ENCODE measurements around the gene SMLR1. TPM values are rescaled to one million over a fixed set of nuclear protein-coding genes. Genes with fewer than 3 reads are reported as not detected.

SMLR1 gene
- not detected for total RNA-seq
- long read RNA-seq: 0 reads

DNA sequence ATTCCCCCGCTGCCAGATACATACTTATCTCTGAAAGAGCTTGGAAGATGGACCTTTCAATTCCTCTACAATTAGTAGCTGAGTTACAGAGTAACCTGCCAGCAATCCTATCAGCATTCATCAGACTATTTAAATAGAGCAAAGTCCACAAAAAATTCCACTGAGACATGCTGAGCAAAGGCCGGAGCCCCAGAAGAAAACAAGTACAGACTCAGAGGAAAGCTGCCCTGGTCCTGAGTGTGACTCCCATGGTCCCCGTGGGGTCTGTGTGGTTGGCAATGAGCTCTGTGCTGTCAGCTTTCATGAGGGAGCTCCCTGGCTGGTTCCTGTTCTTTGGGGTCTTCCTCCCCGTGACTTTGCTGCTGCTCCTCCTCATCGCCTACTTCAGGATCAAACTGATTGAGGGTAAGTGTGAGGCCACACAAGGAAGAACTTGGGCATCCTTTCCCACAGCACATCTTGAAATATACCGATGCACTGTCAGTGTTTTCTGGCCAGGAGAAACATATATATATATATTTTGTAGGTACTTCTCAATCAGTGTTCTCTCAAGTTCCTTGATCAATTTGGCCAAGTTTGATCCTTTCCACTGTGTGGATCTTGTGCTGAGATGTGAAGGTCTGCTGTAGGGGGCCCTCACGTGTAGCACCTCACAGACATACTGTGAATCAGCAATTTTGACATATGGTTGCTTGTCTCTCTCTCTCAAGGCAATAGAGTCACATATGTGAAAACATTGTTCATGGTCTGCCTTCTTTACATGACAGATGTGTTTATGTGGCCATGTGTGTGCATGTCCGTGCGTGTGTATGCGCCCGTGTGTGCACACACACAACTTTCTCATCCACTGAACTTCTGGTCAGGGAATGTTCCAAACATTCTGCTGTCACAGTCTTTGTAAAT is at the start of gene SMLR1:
SMLR1 (plus strand) TSS at position 160 of the 903 bp plus-strand sequence; CDS start at position 168, 8 bp downstream.
- no peaks in the 10 kb centered on the region for H3K36me3 ChIP-seq
- DNase-seq (no peak), ATAC-seq (no peak)
- no peaks in the 10 kb centered on the region for H3K4me1 ChIP-seq
- intact Hi-C loops (cut with DNase I): no loop called here
- TF ChIP-seq, protein P1, sequence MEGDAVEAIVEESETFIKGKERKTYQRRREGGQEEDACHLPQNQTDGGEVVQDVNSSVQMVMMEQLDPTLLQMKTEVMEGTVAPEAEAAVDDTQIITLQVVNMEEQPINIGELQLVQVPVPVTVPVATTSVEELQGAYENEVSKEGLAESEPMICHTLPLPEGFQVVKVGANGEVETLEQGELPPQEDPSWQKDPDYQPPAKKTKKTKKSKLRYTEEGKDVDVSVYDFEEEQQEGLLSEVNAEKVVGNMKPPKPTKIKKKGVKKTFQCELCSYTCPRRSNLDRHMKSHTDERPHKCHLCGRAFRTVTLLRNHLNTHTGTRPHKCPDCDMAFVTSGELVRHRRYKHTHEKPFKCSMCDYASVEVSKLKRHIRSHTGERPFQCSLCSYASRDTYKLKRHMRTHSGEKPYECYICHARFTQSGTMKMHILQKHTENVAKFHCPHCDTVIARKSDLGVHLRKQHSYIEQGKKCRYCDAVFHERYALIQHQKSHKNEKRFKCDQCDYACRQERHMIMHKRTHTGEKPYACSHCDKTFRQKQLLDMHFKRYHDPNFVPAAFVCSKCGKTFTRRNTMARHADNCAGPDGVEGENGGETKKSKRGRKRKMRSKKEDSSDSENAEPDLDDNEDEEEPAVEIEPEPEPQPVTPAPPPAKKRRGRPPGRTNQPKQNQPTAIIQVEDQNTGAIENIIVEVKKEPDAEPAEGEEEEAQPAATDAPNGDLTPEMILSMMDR (IDR thresholded peaks at IDR 0.05): no peak
- H3K27me3 ChIP-seq (ENCODE audit: low read depth): no peaks in the 10 kb centered on the region
- H3K4me3 ChIP-seq: no peak within 1 kb of the TSS
- H3K9me3 ChIP-seq: no peaks in the 10 kb centered on the region
- H3K27ac ChIP-seq: no peak within 1 kb of the TSS

GRCh38 chr6:130778946-130779657 is 48.1 kb upstream of the SMLR1 start:
- ATAC-seq (peak in 1 of 2 donors; percentile 26), DNase-seq (no peak)
- Histone ChIP-seq H3K9me3 (no peaks in the 10 kb centered on the region), H3K36me3 (no peaks in the 10 kb centered on the region), H3K4me1 (peaks cover 15% of the 10 kb centered on the region), H3K27me3 (ENCODE audit: low read depth) (no peaks in the 10 kb centered on the region), H3K4me3 (no peak overlapping the region), H3K27ac (no peak overlapping the region)
- intact Hi-C loops (cut with DNase I): no loop called here
- TF ChIP-seq, protein P1 (IDR thresholded peaks at IDR 0.05): no peak

GRCh38 chr6:130779658-130780033 is 47.6 kb upstream of the SMLR1 start:
- no peaks in the 10 kb centered on the region for H3K9me3 ChIP-seq
- H3K27ac ChIP-seq: no peak overlapping the region
- no peaks in the 10 kb centered on the region for H3K36me3 ChIP-seq
- no peaks in the 10 kb centered on the region for H3K27me3 ChIP-seq (ENCODE audit: low read depth)
- TF ChIP-seq, protein P1 (IDR thresholded peaks at IDR 0.05): no peak
- ATAC-seq (no peak), DNase-seq (no peak)
- intact Hi-C loops (cut with DNase I): no loop called here
- no peak overlapping the region for H3K4me3 ChIP-seq
- peaks cover 15% of the 10 kb centered on the region for H3K4me1 ChIP-seq

GRCh38 chr6:130780122-130780521 is 47.1 kb upstream of the SMLR1 start:
- H3K9me3 ChIP-seq: no peaks in the 10 kb centered on the region
- no peak overlapping the region for H3K4me3 ChIP-seq
- peaks cover 15% of the 10 kb centered on the region for H3K4me1 ChIP-seq
- ATAC-seq (no peak), DNase-seq (no peak)
- intact Hi-C loops (cut with DNase I): no loop called here
- TF ChIP-seq, protein P1 (IDR thresholded peaks at IDR 0.05): no peak
- H3K27me3 ChIP-seq (ENCODE audit: low read depth): no peaks in the 10 kb centered on the region
- H3K27ac ChIP-seq: no peak overlapping the region
- H3K36me3 ChIP-seq: no peaks in the 10 kb centered on the region

DNA sequence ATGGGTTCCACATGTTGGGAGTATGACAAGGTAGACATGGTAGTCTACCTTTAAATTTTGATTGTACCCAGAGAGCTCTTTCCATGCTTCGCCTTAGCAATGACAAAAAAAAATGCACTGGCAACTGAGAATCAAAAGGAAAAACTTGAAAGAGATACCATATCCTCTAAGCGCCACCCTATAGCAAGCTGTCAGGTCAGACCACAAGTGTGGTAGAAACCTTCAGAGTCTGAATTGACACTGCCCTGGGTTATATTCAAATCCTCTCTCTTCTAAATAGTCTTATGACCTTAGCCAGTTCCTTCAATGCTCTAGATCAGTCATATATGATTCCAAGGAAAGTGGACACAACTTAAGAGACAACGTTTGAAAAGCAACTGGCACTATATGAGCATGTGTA is 45.6 kb upstream of the SMLR1 start:
- ATAC-seq (peak in 1 of 2 donors; percentile 19), DNase-seq (no peak)
- intact Hi-C loops (cut with DNase I): no loop called here
- Histone ChIP-seq H3K27me3 (ENCODE audit: low read depth) (no peaks in the 10 kb centered on the region), H3K36me3 (no peaks in the 10 kb centered on the region), H3K4me3 (no peak overlapping the region), H3K27ac (no peak overlapping the region), H3K4me1 (peaks cover 15% of the 10 kb centered on the region), H3K9me3 (no peaks in the 10 kb centered on the region)
- TF ChIP-seq, protein P1 (IDR thresholded peaks at IDR 0.05): no peak

All from lower lobe of right lung (tissue), 2 donors.